Measurements from ENCODE around the gene PDCD1LG2. TPM values are rescaled to one million over a fixed set of nuclear protein-coding genes. Genes with fewer than 3 reads are reported as not detected.

Gene PDCD1LG2
- total RNA-seq, 1 experiment from 2014 or later, result not detected

GRCh38 chr9:5556101-5556705, 45.9 kb downstream of the PDCD1LG2 start:
- Mint-ChIP-seq H3K27ac (no peak overlapping the region), H3K9me3 (no peaks in the 10 kb centered on the region), H3K4me1 (peaks cover 0 to 3% of the 10 kb centered on the region in 2 experiments; a peak in 2 of 4 replicates), H3K4me3 (no peak overlapping the region), H3K27me3 (ENCODE audit: low read depth) (peaks cover 41% of the 10 kb centered on the region), H3K36me3 (ENCODE audit: insufficient read depth in 1 of 3, low read depth in 3 of 3) (no peaks in the 10 kb centered on the region)
- no peak overlapping the region for H3K23ac ChIP-seq (ENCODE audit: insufficient read length, low read depth, low read length)
- no peak overlapping the region for H3K4me2 ChIP-seq (ENCODE audit: insufficient read depth, insufficient read length, low read length)
- no peaks in the 10 kb centered on the region for H3K79me2 ChIP-seq (ENCODE audit: insufficient read depth, low read length)
- no peak overlapping the region for H4K5ac ChIP-seq (ENCODE audit: insufficient read length, low read depth, low read length)
- no peaks in the 10 kb centered on the region for H3K4me1 ChIP-seq (ENCODE audit: insufficient read depth, low read length)
- no peak overlapping the region for H2BK5ac ChIP-seq (ENCODE audit: insufficient read length, low read length)
- no peak overlapping the region for H2BK20ac ChIP-seq (ENCODE audit: low read depth, low read length, poor library complexity, severe bottlenecking)
- no peak for TF ChIP-seq CTCF (conservative IDR thresholded peaks at IDR 0.05)
- H3K9ac ChIP-seq (ENCODE audit: extremely low read depth, insufficient read length, low read length), result no peak overlapping the region
- WGBS (ENCODE audit: extremely low coverage, insufficient read length, low lambda C conversion rate), result no CpG with 5 or more reads among the region's 5 CpGs
- no peak overlapping the region for H3K4ac ChIP-seq (ENCODE audit: low read depth, low read length)
- no peak overlapping the region for H3K56ac ChIP-seq (ENCODE audit: insufficient read length, low read depth, low read length)
- H3K9me3 ChIP-seq (ENCODE audit: control insufficient read depth, low read depth, low read length), result no peaks in the 10 kb centered on the region
- H3T11ph ChIP-seq (ENCODE audit: low read length), result no peak overlapping the region
- no peak overlapping the region for H2BK120ac ChIP-seq (ENCODE audit: low read depth, low read length, poor library complexity, severe bottlenecking)
- no peak overlapping the region for H3K18ac ChIP-seq (ENCODE audit: insufficient read length, low read depth, low read length)
- no peak for DNase-seq
- no peaks in the 10 kb centered on the region for H3K79me1 ChIP-seq (ENCODE audit: insufficient read depth, low read depth, low read length, poor library complexity, severe bottlenecking)
- no peaks in the 10 kb centered on the region for H4K20me1 ChIP-seq (ENCODE audit: control insufficient read depth, insufficient read depth, insufficient read length)
- H3K14ac ChIP-seq (ENCODE audit: insufficient read depth, low read length), result no peak overlapping the region
- H4K8ac ChIP-seq (replicated peaks; ENCODE audit: insufficient read length, low read depth, low read length), result no peak overlapping the region
- no peak overlapping the region for H2BK15ac ChIP-seq (ENCODE audit: low read depth, low read length)
- H4K91ac ChIP-seq (ENCODE audit: insufficient read length, low read depth, low read length), result no peak overlapping the region
- no peak overlapping the region for H2BK12ac ChIP-seq (ENCODE audit: insufficient read length, low read depth, low read length)
- H3K23me2 ChIP-seq (ENCODE audit: insufficient read length, low read depth, low read length, poor library complexity, severe bottlenecking), result no peaks in the 10 kb centered on the region
- no peak overlapping the region for H2AK5ac ChIP-seq (ENCODE audit: insufficient read length, low read length)
- H2AFZ ChIP-seq (ENCODE audit: low read length), result no peak overlapping the region
- no peak overlapping the region for H3K27ac ChIP-seq (ENCODE audit: insufficient read length, low read depth, low read length)
- H3K27me3 ChIP-seq (ENCODE audit: insufficient read depth, low read length), result no peaks in the 10 kb centered on the region; the same call in 1 of the 2 replicates
